Measurements from ENCODE around the gene CORO1C.

DNA sequence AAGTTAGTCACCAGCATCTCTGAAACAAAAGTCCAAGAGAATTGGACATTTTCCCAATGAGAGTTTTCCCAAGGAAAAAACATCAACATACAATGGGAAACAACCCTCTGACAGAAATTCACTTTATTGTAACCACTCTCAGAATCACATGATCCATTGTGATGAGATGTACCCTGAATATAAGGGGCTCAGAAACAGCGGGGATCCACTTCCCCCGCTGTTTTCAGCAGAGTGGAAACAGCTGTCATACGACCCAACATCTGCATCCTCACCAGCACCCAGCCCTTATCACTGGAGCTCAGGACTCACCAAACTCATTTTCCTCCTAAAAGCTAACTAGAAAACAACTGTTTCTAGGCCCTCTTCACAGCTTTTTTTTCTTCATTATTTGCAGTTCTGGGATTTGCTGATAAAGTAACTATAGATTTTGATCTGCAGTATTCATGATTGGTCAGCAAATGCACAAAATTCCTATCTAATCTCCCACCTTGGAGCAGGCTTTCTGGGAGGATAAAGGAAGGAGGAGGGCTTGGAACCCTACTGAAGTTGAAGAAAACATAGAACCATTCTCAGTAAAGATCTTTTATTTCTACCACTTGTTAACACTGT is 31.3 kb downstream of the CORO1C start:
- no peak for TF ChIP-seq YY1 (IDR thresholded peaks at IDR 0.05; ENCODE audit: low read depth)
- TF ChIP-seq, protein P1, sequence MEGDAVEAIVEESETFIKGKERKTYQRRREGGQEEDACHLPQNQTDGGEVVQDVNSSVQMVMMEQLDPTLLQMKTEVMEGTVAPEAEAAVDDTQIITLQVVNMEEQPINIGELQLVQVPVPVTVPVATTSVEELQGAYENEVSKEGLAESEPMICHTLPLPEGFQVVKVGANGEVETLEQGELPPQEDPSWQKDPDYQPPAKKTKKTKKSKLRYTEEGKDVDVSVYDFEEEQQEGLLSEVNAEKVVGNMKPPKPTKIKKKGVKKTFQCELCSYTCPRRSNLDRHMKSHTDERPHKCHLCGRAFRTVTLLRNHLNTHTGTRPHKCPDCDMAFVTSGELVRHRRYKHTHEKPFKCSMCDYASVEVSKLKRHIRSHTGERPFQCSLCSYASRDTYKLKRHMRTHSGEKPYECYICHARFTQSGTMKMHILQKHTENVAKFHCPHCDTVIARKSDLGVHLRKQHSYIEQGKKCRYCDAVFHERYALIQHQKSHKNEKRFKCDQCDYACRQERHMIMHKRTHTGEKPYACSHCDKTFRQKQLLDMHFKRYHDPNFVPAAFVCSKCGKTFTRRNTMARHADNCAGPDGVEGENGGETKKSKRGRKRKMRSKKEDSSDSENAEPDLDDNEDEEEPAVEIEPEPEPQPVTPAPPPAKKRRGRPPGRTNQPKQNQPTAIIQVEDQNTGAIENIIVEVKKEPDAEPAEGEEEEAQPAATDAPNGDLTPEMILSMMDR (IDR thresholded peaks at IDR 0.05), result no peak
- TF ChIP-seq POLR2AphosphoS5 (IDR thresholded peaks at IDR 0.05; ENCODE audit: low read depth, low read length), result no peak
- no peak for TF ChIP-seq GATA2 (CRISPR knock-in tag; IDR thresholded peaks at IDR 0.05)
- TF ChIP-seq RFX5 (IDR thresholded peaks at IDR 0.05; ENCODE audit: low read length), result no peak
- no peak for TF ChIP-seq SIN3A (IDR thresholded peaks at IDR 0.05; ENCODE audit: borderline replicate concordance, low read depth, low read length)
- TF ChIP-seq JUND (IDR thresholded peaks at IDR 0.05), result no peak
- TF ChIP-seq EP300 (IDR thresholded peaks at IDR 0.05; ENCODE audit: borderline replicate concordance in 1 of 2, low read depth in 1 of 2, low read length in 1 of 2), result no peak
- TF ChIP-seq MXI1 (IDR thresholded peaks at IDR 0.05; ENCODE audit: low read depth, low read length), result no peak
- TF ChIP-seq NRF1 (IDR thresholded peaks at IDR 0.05; ENCODE audit: low read depth, low read length), result no peak
